B cell (primary cell): Measurements from ENCODE around the gene HDGFL2. TPM values are rescaled to one million over a fixed set of nuclear protein-coding genes. Genes with fewer than 3 reads are reported as not detected.
A peak's percentile ranks its signal among the peaks of the same experiment; 100 is the strongest.

Source experiments
- ATAC-seq: fragments of 200-7000 bp; cut with Tn5 transposase; one replicate; pipeline ENCODE4 v1.10.0; 2021; ENCODE audit warnings: low read depth, mild to moderate bottlenecking, moderate number of reproducible peaks, moderate library complexity
- CTCF ChIA-PET: fragments of 350-600 bp; sonication (Branson Sonifier 250); formaldehyde crosslinking; loops from one replicate; lab custom pipeline; 2021; ENCODE audit warnings: antibody characterized with exemption, inconsistent platforms; lab: Charles Lee
- POLR2A ChIA-PET: fragments of 350-600 bp; sonication (Branson Sonifier 250); formaldehyde crosslinking; loops from one replicate; lab custom pipeline; 2021; ENCODE audit warnings: antibody characterized with exemption; lab: Charles Lee
- DNase-seq: peaks from one replicate; pipeline ENCODE4 v3.0.0; 2013
- H2AFZ ChIP-seq: 2 replicates; pipeline ENCODE4 v1.6.1; 2012; ENCODE audit warnings: mild to moderate bottlenecking, low read depth, low read length; ENCODE audit not compliant: insufficient read depth, poor library complexity, severe bottlenecking
- H3K27ac ChIP-seq, 2 donors: 1 replicate in 1 of 2; 2 replicates in 1 of 2; pipeline ENCODE4 v1.5.1; 2012 to 2013; ENCODE audit warnings: low read length in 2 of 2, mild to moderate bottlenecking in 2 of 2, moderate library complexity in 1 of 2
- H3K27me3 ChIP-seq, 4 experiments: fragments of 200-600 bp in 1 of 4; sonication (generic) in 1 of 4; replicated peaks in 1 of 4; 1 replicate in 2 of 4; 2 replicates in 2 of 4; pipeline versions ENCODE4 v1.6.1 to v1.7.0; 2013 to 2016; ENCODE audit warnings: low read length in 3 of 4, mild to moderate bottlenecking in 2 of 4, mixed read lengths in 1 of 4, moderate library complexity in 1 of 4; ENCODE audit not compliant: insufficient read depth in 4 of 4, control insufficient read depth in 3 of 4; ENCODE audit errors: control extremely low read depth in 1 of 4
- H3K36me3 ChIP-seq, 2 experiments: replicated peaks in 1 of 2; 1 replicate in 1 of 2; 2 replicates in 1 of 2; pipeline versions ENCODE4 v1.6.1 to v1.7.1; 2013; ENCODE audit warnings: low read length in 1 of 2; ENCODE audit not compliant: insufficient read depth in 2 of 2, control insufficient read depth in 1 of 2; ENCODE audit errors: control extremely low read depth in 1 of 2, extremely low read depth in 1 of 2
- H3K4me1 ChIP-seq, 2 donors: fragments of 200-600 bp in 1 of 2; sonication (generic) in 1 of 2; 1 replicate in 1 of 2; 2 replicates in 1 of 2; pipeline versions ENCODE4 v1.5.1 to v1.6.1; 2013 to 2017; ENCODE audit warnings: low read length in 2 of 2; ENCODE audit not compliant: control insufficient read depth in 2 of 2, insufficient read depth in 2 of 2
- H3K4me2 ChIP-seq: replicated peaks from 2 replicates; pipeline ENCODE3; 2012; ENCODE audit warnings: mild to moderate bottlenecking, low read depth, low read length; ENCODE audit not compliant: poor library complexity, severe bottlenecking
- H3K4me3 ChIP-seq, 5 experiments: fragments of 200-600 bp in 1 of 5; sonication (generic) in 1 of 5; 1 replicate in 3 of 5; 2 replicates in 2 of 5; pipeline versions ENCODE4 v1.5.1 to v1.7.0; 2011 to 2016; ENCODE audit warnings: low read length in 4 of 5, mild to moderate bottlenecking in 4 of 5, low read depth in 2 of 5, control low read depth in 1 of 5, moderate library complexity in 1 of 5; ENCODE audit not compliant: insufficient read depth in 1 of 5; ENCODE audit errors: control extremely low read depth in 1 of 5, extremely low read depth in 1 of 5
- H3K79me2 ChIP-seq: fragments of 200-600 bp; sonication (generic); one replicate; pipeline ENCODE4 v1.6.0; 2016; ENCODE audit warnings: low read length; ENCODE audit not compliant: control insufficient read depth, insufficient read depth
- H3K9ac ChIP-seq: fragments of 200-600 bp; sonication (generic); 2 replicates; pipeline ENCODE4 v1.6.1; 2017; ENCODE audit warnings: mild to moderate bottlenecking, low read length, moderate library complexity
- H3K9me3 ChIP-seq, 3 donors: one replicate each; pipeline versions ENCODE4 v1.6.1 to v1.7.1; 2013; ENCODE audit warnings: low read length in 2 of 3; ENCODE audit not compliant: control insufficient read depth in 2 of 3, insufficient read depth in 1 of 3; ENCODE audit errors: control extremely low read depth in 1 of 3
- H4K20me1 ChIP-seq: 2 replicates; pipeline ENCODE4 v1.6.0; 2012; ENCODE audit warnings: mild to moderate bottlenecking, low read length; ENCODE audit not compliant: insufficient read depth, control insufficient read depth, poor library complexity, severe bottlenecking
- H3K27ac Mint-ChIP-seq: one replicate; pipeline ENCODE4 v1.8.0; 2021; ENCODE audit warnings: mixed read lengths
- H3K27me3 Mint-ChIP-seq: one replicate; pipeline ENCODE4 v1.8.0; 2021; ENCODE audit warnings: mixed read lengths
- H3K4me1 Mint-ChIP-seq: one replicate; pipeline ENCODE4 v1.8.0; 2021; ENCODE audit warnings: mixed read lengths
- H3K4me3 Mint-ChIP-seq: one replicate; pipeline ENCODE4 v1.8.0; 2021; ENCODE audit warnings: mixed read lengths
- H3K9me3 Mint-ChIP-seq: one replicate; pipeline ENCODE4 v1.8.0; 2022; ENCODE audit warnings: mixed read lengths; ENCODE audit not compliant: insufficient read depth
- CTCF ChIP-seq: fragments of 200-600 bp; IDR thresholded peaks from one replicate; pipeline ENCODE4 v1.8.0; 2022; ENCODE audit warnings: antibody characterized with exemption, mild to moderate bottlenecking
- EZH2 ChIP-seq: IDR thresholded peaks from 2 replicates; pipeline ENCODE4 v1.6.1; 2012; ENCODE audit warnings: borderline replicate concordance, low read depth, mild to moderate bottlenecking, moderate library complexity, low read length; ENCODE audit not compliant: insufficient read depth, poor library complexity, severe bottlenecking
- WGBS: methylation state at CpG from one replicate; pipeline ENCODE4 v1.1.5; 2013; ENCODE audit warnings: missing lambda C conversion rate; ENCODE audit not compliant: insufficient coverage; 5-methylcytosine and 5-hydroxymethylcytosine counted together
- intact Hi-C: fragments of 100-400 bp; cut with micrococcal nuclease; formaldehyde crosslinking; loops from one replicate; pipeline ENCODE4 v1.10.0; 2022
- polyA plus RNA-seq: library from polyadenylated mRNA; depleted of rRNA; stranded (reverse); fragments of >200 nt; gene quantifications from 2 replicates; pipeline ENCODE4 v1.2.3, GENCODE V29; 2012
- total RNA-seq, 2 donors: library from RNA; stranded (reverse); fragments of 120-200 nt in 1 of 2; gene quantifications; 1 replicate in 1 of 2; 2 replicates in 1 of 2; pipeline versions ENCODE4 v1.2.3 to v1.2.4, GENCODE V29; 2013 to 2022

Gene HDGFL2
- total and polyA plus RNA-seq, 2 donors (not counting 1 experiment from before 2014, with no cell fraction given) = 18.4 to 49.9 TPM

DNA sequence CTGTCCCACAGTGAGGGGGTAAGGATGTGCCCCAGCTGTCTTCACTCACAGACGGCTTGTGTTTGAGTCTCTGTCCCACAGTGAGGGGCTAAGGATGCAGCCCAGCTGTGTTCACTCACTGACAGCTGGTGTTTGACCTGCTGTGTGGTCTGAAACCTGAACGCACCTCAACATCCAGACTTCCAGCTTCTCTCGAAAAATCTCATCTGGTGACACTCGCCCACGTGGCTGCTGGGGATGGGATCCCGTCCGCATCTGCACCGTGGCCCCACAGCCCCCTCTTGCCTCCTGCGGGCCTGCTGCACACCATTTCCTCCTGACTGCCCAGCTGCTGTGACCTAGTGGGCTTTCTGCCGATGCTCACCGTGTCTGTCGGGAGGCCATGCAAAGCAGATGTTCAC is 42.3 kb upstream of the HDGFL2 start:
- H3K4me3 Mint-ChIP-seq = no peak overlapping the region
- H3K36me3 ChIP-seq = no peaks in the 10 kb centered on the region
- no peak overlapping the region for H3K4me2 ChIP-seq
- H4K20me1 ChIP-seq = no peaks in the 10 kb centered on the region
- H3K27ac ChIP-seq = peak overlapping the region in 1 of 2 donors; percentile 66
- TF ChIP-seq CTCF (no peak), EZH2 (no peak)
- POLR2A ChIA-PET = no interaction called here
- H3K79me2 ChIP-seq = no peaks in the 10 kb centered on the region
- H3K4me3 ChIP-seq = no peak overlapping the region
- peaks cover 18 to 40% of the 10 kb centered on the region in 2 donors for H3K4me1 ChIP-seq
- no peak overlapping the region for H2AFZ ChIP-seq
- DNase-seq (no peak), ATAC-seq (no peak)
- no peaks in the 10 kb centered on the region for H3K9me3 Mint-ChIP-seq
- H3K27me3 ChIP-seq = no peaks in the 10 kb centered on the region
- H3K9ac ChIP-seq = no peak overlapping the region
- H3K9me3 ChIP-seq = no peaks in the 10 kb centered on the region
- H3K4me1 Mint-ChIP-seq = peaks cover 30% of the 10 kb centered on the region
- WGBS = 85% methylated on average over 12 of the region's 12 CpGs
- intact Hi-C loops = no loop called here
- no peaks in the 10 kb centered on the region for H3K27me3 Mint-ChIP-seq
- H3K27ac Mint-ChIP-seq = peak overlapping the region; percentile 89
- CTCF ChIA-PET = interaction anchor here (1.1 kb wide), 1 partner anchor 15 kb away, joined by 3 read pairs; no protein-coding TSS in a partner anchor

DNA sequence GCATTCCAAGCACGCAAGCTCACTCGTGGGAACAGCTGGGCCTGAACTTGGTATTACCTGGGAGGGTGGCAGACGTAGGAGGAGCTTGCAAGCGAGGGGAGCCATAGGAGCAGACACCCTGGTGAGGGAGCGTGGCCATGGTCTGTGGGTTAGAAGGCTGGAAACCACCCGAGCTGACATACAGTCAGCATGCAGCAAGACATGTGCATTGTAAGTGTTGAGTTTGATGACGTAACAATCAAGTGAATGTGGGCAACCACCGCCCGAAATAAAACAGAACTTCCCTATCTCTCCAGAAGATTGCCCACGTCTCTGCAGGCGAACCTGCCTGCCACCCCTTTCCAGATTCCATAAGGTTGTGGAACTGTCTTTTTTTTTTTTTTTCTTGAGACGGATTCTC is 41.3 kb upstream of the HDGFL2 start:
- no peak overlapping the region for H2AFZ ChIP-seq
- no peaks in the 10 kb centered on the region for H3K27me3 Mint-ChIP-seq
- no peak for TF ChIP-seq CTCF
- no peak for TF ChIP-seq EZH2
- H3K27ac Mint-ChIP-seq = peak overlapping the region; percentile 89
- DNase-seq (peak; percentile 81), ATAC-seq (peak; percentile 77)
- ChIA-PET CTCF (no interaction called here), POLR2A (interaction anchor here (0.7 kb wide), 1 partner anchor 14 kb away, joined by 3 read pairs; no protein-coding TSS in a partner anchor)
- peak overlapping the region; percentile 59 to 78 for H3K27ac ChIP-seq
- H3K4me1 ChIP-seq = peaks cover 18 to 40% of the 10 kb centered on the region in 2 donors
- no peaks in the 10 kb centered on the region for H3K36me3 ChIP-seq
- no peak overlapping the region for H3K4me3 ChIP-seq
- no peaks in the 10 kb centered on the region for H3K9me3 ChIP-seq
- peak overlapping the region; percentile 67 for H3K4me2 ChIP-seq
- peaks cover 30% of the 10 kb centered on the region for H3K4me1 Mint-ChIP-seq
- WGBS = 76% methylated on average over 10 of the region's 12 CpGs
- intact Hi-C loops = no loop called here
- H3K4me3 Mint-ChIP-seq = peak overlapping the region; percentile 69
- H3K9me3 Mint-ChIP-seq = no peaks in the 10 kb centered on the region
- no peaks in the 10 kb centered on the region for H4K20me1 ChIP-seq
- H3K79me2 ChIP-seq = no peaks in the 10 kb centered on the region
- no peaks in the 10 kb centered on the region for H3K27me3 ChIP-seq
- no peak overlapping the region for H3K9ac ChIP-seq
